Occipital lobe (tissue), 2 donors: Measurements from ENCODE around the gene MARK2. TPM values are rescaled to one million over a fixed set of nuclear protein-coding genes. Genes with fewer than 3 reads are reported as not detected.

ENCODE experiments used
- DNase-seq: peaks from one replicate; lab custom pipeline; 2025; lab: John Stamatoyannopoulos, UW
- total RNA-seq: library from RNA; depleted of rRNA; stranded (reverse); fragments of >200 nt; gene quantifications from one replicate; pipeline ENCODE4 v1.2.3, GENCODE V29; 2014

The MARK2 gene
- total RNA-seq, 1 donor from 2014 or later = 10.8 TPM

DNA sequence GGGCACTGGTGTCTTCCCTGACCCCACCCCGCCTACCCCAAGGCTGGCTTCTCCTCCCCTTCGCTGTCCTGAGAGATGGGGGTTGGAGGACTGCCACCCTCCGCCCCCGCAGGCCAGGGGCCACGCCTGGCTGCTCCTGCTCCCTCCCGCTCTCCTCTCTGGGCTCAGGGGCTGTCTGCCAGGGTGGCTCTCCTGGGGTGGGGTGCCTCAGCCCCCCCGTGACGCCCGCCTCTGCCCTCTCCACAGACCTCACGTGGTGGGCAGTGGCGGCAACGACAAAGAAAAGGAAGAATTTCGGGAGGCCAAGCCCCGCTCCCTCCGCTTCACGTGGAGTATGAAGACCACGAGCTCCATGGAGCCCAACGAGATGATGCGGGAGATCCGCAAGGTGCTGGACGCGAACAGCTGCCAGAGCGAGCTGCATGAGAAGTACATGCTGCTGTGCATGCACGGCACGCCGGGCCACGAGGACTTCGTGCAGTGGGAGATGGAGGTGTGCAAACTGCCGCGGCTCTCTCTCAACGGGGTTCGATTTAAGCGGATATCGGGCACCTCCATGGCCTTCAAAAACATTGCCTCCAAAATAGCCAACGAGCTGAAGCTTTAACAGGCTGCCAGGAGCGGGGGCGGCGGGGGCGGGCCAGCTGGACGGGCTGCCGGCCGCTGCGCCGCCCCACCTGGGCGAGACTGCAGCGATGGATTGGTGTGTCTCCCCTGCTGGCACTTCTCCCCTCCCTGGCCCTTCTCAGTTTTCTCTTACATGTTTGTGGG is 69.9 kb downstream of the MARK2 start:
- DNase-seq = no peak

- DNase-seq = no peak
Observed at GRCh38 chr11:63909591-63910506, 70.9 kb downstream of the MARK2 start.

DNA sequence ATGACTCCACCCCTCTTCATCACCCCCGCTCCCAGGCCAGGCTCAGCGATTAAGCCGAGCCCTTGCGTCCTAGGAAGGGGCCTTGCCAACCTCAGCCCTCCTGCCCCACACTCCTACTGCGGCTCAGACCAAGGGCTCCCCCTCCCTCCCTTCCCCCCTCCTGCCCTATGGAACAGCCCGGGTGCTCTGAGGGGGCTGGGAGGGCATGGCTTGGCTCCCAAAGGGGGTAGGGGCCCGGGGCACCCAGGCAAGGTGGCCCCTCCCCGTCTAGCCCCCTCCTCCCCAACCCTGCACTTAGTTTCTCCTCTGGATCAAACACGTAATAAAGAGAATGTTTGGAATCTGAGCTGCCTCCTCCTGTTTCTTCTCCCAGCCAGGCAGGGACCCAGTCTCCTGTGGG is 71.8 kb downstream of the MARK2 start:
- DNase-seq = no peak

DNA sequence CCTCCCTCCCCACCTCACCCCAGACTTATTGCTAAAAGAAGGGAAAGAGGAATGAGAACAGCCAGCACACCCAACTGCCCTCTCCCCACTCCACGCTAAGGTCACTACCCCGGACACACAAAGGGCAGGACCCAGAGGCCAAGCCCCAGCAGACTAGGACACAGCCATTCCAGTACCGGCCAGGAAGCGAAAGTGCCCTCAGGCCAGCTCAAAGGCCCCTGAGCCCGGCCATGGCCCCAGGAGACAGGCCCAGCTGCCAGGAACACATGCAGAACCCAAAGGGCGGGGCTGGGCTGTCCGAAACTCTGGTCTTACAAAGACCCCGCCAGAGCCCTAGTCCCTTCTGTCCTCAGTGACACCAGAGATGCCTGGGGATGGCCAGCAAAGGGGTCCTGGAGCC is 72.5 kb downstream of the MARK2 start:
- no peak for DNase-seq

DNA sequence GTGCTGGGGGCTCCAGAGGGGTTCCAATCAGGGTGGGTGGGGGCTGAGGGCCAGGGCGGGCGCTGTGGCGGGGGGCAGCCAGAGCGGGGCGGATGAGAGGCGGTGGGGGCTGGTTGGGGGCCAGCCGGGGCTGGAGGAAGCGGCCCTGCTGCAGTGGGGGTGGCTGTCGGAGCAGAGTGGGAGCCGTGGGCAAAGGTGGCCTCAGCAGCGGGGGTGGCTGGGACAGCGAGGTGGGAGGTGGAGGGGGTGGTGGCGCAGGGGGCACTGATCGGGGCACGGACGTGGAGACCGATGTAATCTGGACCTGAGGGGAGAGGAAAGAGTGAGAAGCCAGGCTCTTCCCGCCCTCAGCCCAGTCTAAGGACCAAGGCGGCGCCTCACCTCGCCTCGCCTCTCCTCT is 73.0 kb downstream of the MARK2 start:
- DNase-seq = no peak

DNA sequence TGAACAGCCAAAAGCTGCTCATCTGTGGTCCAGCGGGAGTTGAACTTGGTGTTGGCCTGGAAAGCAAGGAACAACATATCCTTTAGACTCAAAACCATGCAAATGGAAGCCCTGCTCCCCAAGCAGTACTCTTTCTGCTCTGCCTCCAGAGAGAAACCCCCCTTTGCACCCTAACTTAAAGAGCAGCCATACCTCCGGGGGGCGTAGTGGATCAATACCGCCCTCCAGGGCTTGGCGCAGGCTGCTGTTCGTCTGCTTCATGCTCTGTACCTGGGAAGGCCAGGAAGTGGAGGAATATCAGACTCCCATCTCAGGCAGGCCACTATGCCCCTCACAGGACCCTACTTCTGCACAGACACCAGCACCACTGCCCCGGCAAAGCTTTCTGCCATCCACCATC is 73.8 kb downstream of the MARK2 start:
- no peak for DNase-seq

DNA sequence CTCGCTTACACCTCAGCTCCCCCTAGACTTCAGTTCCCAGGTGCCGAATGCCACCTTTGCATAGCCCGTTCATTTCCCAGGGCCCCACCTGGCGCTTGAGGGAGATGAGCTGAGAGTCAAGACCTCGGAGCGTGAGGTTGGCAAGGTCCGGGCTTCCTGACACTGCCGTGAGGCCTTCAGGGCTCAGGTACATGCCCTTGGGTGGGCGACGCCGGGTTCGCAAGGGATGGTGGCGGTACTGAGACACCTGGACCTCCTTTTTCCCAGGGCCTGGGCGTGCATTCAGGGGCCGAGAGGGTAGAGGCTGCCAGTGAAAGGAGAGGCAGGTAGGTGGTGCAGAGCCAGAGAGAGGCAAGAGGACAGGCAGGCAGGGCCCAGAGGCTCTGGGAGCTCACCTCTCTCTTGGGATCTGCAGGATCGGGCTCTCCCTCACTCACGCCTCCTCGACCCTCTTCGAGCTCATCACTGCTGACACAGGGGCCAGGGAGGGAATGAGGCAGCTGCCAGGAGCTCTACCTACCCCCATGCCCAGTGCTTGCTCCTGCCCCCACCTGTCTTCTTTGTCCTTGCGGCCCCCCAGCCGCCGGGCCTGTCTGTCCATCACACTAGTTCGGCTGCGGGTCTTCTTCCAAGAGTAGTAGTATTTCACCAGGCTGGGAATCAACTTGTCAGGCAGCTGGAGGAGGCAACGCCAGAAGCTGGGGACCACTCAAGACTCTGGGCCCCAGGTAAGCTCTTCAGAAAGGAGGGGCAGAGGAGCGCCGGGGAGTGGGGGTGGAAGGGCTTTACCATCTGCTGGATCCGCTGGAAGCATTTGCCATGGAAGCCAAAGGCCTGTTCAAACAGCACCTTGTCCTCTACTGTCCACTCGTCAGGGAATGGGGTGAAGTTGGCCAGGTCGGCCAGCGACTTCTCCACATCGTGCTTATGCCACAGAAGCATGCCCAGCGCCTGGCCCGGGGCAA is 75.2 kb downstream of the MARK2 start:
- DNase-seq = no peak

DNA sequence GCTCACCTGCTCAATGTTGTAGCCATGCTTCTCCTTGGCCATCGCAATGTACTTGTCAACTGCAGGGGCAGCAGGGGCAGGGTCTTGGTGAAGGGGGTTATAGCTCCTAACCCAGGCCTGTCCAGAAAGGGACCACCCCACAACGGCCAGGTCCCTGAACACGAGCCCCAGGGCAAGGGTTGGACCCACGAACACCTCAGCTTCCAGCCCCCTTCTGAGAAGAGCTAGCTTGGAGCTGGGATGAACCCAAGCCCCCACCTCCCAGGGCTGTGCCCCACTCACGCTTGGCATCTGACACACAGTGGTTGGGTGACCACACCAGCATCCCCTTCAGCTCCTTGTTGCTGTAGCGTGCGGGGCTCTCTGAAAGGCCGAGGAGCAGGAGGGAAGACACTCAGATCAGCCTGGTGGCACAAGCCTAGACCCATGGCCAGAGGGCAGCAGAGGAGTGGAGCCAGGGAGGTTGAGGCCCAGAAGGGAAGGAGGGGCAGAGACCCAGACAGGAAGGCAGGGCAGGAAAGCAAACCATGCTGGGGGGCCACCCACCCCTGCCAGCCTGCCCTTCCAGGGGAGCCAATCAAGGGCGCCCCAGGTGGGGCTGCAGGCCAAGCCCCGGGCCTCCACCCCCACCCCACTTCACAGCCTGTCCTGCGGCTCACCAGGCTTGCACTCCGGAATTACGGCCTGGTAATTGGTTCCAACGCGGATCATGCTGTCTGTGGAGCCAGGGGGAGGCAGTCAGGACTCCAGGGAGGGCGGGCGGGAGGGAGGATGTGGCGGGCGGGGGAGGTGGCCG is 76.2 kb downstream of the MARK2 start:
- DNase-seq = no peak

DNA sequence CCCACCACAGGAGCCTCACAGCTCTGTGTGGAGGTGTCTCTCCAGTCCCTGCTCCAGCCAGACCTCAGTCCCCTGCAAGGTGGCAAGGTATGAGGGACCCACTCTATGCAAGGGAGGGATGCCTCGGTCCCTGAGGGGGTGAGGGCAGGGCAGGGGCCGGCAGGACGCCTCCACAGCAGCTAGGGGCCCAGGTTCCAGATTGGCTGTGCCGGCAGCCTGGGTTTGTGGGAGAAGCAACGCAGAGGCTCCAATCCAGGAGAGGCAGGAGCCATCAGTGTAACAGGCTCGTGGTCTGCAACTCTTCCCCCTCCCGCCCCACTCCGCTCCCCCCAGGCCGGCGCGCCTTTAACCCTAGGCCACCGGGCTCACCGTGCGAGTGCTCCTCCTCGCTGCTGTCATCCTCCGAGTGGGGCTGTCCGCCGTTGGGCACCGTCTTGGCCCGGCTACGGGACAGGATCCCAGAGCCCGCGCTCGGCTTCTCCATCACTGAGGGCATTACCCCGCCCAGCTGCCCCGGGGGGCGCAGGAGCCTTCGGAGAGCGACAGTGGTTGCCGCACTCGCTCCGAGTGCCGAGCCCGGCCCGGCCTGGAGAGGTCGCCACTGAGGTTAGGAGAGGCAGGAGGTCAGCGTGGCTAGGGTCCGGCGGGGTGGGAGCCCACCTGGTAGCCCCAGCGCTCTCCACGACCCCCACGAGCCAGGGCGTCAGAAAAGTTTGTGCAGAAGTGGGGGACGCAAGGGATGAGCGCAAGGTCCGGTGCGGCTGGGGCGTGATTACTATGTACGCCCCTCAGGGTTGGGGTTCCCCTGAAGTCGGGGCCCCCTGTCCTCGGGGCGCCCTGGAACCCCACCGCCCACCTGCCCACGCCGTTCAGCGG is 77.3 kb downstream of the MARK2 start:
- DNase-seq = no peak

- peak; percentile 81 for DNase-seq
Observed at GRCh38 chr11:63916837-63917691, 78.2 kb downstream of the MARK2 start, which contains the start of gene RCOR2. TSS of gene RCOR2 (minus strand) at chr11:63917164. CDS start at chr11:63916456, 708 bp downstream.

GRCh38 chr11:63917692-63918506 is 79.0 kb downstream of the MARK2 start:
- peak; percentile 68 for DNase-seq

GRCh38 chr11:63918507-63919191 is 79.7 kb downstream of the MARK2 start:
- DNase-seq = no peak

- no peak for DNase-seq
Observed at GRCh38 chr11:63919267-63920125, 80.6 kb downstream of the MARK2 start.

DNA sequence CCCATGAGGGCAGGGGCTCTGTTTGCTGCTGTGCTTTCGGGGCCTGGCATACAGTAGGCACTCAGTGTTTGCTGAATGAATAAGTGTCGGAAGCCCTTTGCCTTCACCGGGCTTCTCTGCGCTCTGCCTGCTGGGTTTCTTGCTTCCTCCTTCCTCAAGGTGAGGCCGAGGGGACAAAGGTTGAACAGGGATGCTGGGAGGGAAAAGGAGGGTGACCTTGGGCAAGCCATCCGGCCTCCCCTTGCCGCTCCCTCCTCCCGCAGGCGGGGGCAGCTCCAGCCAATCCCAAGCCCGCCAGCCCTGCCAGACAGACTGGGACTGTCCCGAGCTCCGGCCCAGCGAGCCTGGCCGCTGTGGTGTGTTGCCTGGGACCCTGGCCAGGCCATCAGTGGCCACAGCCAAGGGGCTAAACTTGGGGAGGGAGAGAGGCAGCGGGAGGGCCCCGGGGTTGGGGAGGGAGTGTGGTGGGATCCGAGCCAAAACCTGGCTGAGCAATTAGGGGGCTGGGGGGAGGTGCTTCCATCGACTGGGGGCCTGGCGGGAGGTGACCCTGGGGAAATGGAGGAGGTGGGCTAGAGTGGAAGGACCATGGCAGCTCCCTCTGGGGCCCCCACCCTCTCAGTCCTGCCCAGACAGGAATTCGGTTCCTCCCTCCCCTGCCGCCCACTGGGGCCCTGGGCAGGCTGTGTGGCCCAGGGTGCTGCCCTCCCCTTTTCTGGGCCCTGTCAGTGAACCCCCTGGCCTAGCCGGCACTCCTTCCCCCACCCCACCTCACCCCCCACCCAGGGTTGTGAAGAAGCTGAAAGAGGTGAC is 81.4 kb downstream of the MARK2 start:
- DNase-seq = peak; percentile 56

DNA sequence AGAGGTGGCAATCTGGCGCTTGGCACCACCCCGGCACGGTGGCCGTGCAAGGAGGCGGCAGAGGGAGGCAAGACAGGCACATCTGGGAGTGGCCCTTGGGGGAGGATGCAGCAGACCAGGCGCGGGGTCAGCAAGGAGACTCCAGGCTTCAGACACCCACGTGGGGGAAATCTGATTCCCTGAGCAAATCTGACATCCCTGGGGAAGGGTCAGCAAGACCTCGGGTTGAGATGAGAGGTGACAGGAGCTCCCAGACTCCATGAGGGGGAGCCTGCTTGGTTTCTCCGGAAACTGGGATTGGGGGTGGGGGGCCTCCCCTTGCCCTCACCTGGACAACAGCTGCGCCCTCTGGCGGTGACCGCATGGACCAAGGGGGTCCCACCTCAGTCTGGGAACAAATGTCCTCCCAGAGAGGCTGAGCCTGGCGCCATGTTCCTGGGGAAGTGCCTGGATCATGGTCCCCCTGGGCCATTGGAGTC is 82.1 kb downstream of the MARK2 start:
- no peak for DNase-seq
